Effector memory CD4-positive, alpha-beta T cell (primary cell): ENCODE measurements around the gene GIPC1.
A peak's percentile ranks its signal among the peaks of the same experiment; 100 is the strongest.
"Not testable (repeated sequence)": the region's sequence is repeated elsewhere in the genome, so short reads cannot be mapped to it uniquely, and the experiment has no call there.

ENCODE experiments used
- DNase-seq, 3 donors: peaks; one replicate each; pipeline ENCODE4 v3.0.0-alpha.2; 2020
- H3K27ac ChIP-seq: 2 replicates; pipeline ENCODE4 v1.7.0; 2013; ENCODE audit warnings: mild to moderate bottlenecking, low read length, moderate library complexity; ENCODE audit not compliant: insufficient read depth, poor library complexity, severe bottlenecking
- H3K27me3 ChIP-seq: replicated peaks from 2 replicates; pipeline ENCODE4 v1.7.0; 2013; ENCODE audit warnings: mild to moderate bottlenecking, low read length; ENCODE audit not compliant: insufficient read depth, control insufficient read depth, poor library complexity, severe bottlenecking
- H3K36me3 ChIP-seq: 2 replicates; pipeline ENCODE4 v1.7.0; 2013; ENCODE audit warnings: mild to moderate bottlenecking, low read length, moderate library complexity; ENCODE audit not compliant: control insufficient read depth, insufficient read depth
- H3K4me1 ChIP-seq: 2 replicates; pipeline ENCODE4 v1.7.0; 2013; ENCODE audit warnings: low read length, mild to moderate bottlenecking; ENCODE audit not compliant: control insufficient read depth, insufficient read depth, poor library complexity, severe bottlenecking
- H3K4me3 ChIP-seq: 2 replicates; pipeline ENCODE4 v1.7.0; 2013; ENCODE audit warnings: low read length, low read depth, mild to moderate bottlenecking; ENCODE audit not compliant: insufficient read depth, poor library complexity, severe bottlenecking
- H3K9me3 ChIP-seq: 2 replicates; pipeline ENCODE4 v1.7.0; 2013; ENCODE audit warnings: mild to moderate bottlenecking, low read length, moderate library complexity; ENCODE audit not compliant: control insufficient read depth
- total RNA-seq, 3 donors: gene quantifications; one replicate each; lab custom pipeline; 2026; lab: John Stamatoyannopoulos, UW

GIPC1 gene
- 30.6 to 41.0 (median 35.8) reads per million in 3 donors for total RNA-seq

- H3K27me3 ChIP-seq = no peaks in the 10 kb centered on the region
- H3K9me3 ChIP-seq = no peaks in the 10 kb centered on the region
- peaks cover 6% of the 10 kb centered on the region for H3K4me1 ChIP-seq
- H3K27ac ChIP-seq = peak within 1 kb of the TSS; percentile 49
- H3K4me3 ChIP-seq = peak within 1 kb of the TSS; percentile 50
- peak; percentile 67 to 78 (median 78) for DNase-seq
- no peaks in the 10 kb centered on the region for H3K36me3 ChIP-seq
Measured at GRCh38 chr19:14496029-14496833, at the start of gene GIPC1. TSS of gene GIPC1 (minus strand) at chr19:14496127. CDS start at chr19:14482976, 13,151 bp downstream.

GRCh38 chr19:14545716-14546082 lies 49.8 kb upstream of the GIPC1 start:
- Histone ChIP-seq H3K27ac (no peak overlapping the region), H3K27me3 (no peaks in the 10 kb centered on the region), H3K36me3 (peaks cover 23% of the 10 kb centered on the region), H3K4me1 (no peaks in the 10 kb centered on the region), H3K9me3 (no peaks in the 10 kb centered on the region), H3K4me3 (no peak overlapping the region)
- no peak for DNase-seq

GRCh38 chr19:14544977-14545715 lies 49.2 kb upstream of the GIPC1 start:
- Histone ChIP-seq H3K27ac (no peak overlapping the region), H3K36me3 (peaks cover 23% of the 10 kb centered on the region), H3K27me3 (no peaks in the 10 kb centered on the region), H3K4me3 (no peak overlapping the region), H3K4me1 (no peaks in the 10 kb centered on the region), H3K9me3 (no peaks in the 10 kb centered on the region)
- no peak for DNase-seq

GRCh38 chr19:14544047-14544446 lies 48.1 kb upstream of the GIPC1 start:
- H3K27me3 ChIP-seq = no peaks in the 10 kb centered on the region
- no peak for DNase-seq
- peaks cover 19% of the 10 kb centered on the region for H3K36me3 ChIP-seq
- no peak overlapping the region for H3K4me3 ChIP-seq
- H3K27ac ChIP-seq = no peak overlapping the region
- H3K9me3 ChIP-seq = no peaks in the 10 kb centered on the region
- no peaks in the 10 kb centered on the region for H3K4me1 ChIP-seq

- Histone ChIP-seq H3K4me3 (no peak overlapping the region), H3K36me3 (peaks cover 19% of the 10 kb centered on the region), H3K4me1 (no peaks in the 10 kb centered on the region), H3K27me3 (no peaks in the 10 kb centered on the region), H3K9me3 (no peaks in the 10 kb centered on the region), H3K27ac (no peak overlapping the region)
- no peak for DNase-seq
Measured at GRCh38 chr19:14542711-14543328, 46.9 kb upstream of the GIPC1 start.

GRCh38 chr19:14541979-14542378 lies 46.1 kb upstream of the GIPC1 start:
- H3K4me3 ChIP-seq, H3K4me1 ChIP-seq, H3K9me3 ChIP-seq, H3K27ac ChIP-seq, H3K27me3 ChIP-seq, DNase-seq: not testable (repeated sequence)
- peaks cover 17% of the 10 kb centered on the region for H3K36me3 ChIP-seq

- Histone ChIP-seq H3K4me3 (no peak overlapping the region), H3K27ac (no peak overlapping the region), H3K27me3 (no peaks in the 10 kb centered on the region), H3K9me3 (no peaks in the 10 kb centered on the region), H3K36me3 (peaks cover 12% of the 10 kb centered on the region), H3K4me1 (peaks cover 5% of the 10 kb centered on the region)
- DNase-seq = no peak
Measured at GRCh38 chr19:14540741-14541525, 45.0 kb upstream of the GIPC1 start.

GRCh38 chr19:14536926-14537692 lies 41.2 kb upstream of the GIPC1 start:
- Histone ChIP-seq H3K9me3 (no peaks in the 10 kb centered on the region), H3K4me1 (peaks cover 5% of the 10 kb centered on the region), H3K27me3 (no peaks in the 10 kb centered on the region), H3K27ac (no peak overlapping the region), H3K36me3 (peaks cover 3% of the 10 kb centered on the region), H3K4me3 (no peak overlapping the region)
- DNase-seq = no peak

GRCh38 chr19:14533450-14533849 lies 37.5 kb upstream of the GIPC1 start:
- H3K4me3 ChIP-seq = no peak overlapping the region
- no peak overlapping the region for H3K27ac ChIP-seq
- DNase-seq = no peak
- no peaks in the 10 kb centered on the region for H3K27me3 ChIP-seq
- peaks cover 28% of the 10 kb centered on the region for H3K4me1 ChIP-seq
- H3K36me3 ChIP-seq = peaks cover 3% of the 10 kb centered on the region
- H3K9me3 ChIP-seq = no peaks in the 10 kb centered on the region
